Mammary epithelial cell (primary cell): Measurements from ENCODE around the gene PCGF5.

Experiments
- EZH2 ChIP-seq: IDR thresholded peaks from 2 replicates; pipeline ENCODE4 v1.6.1; 2012; ENCODE audit warnings: low read length, inconsistent platforms, borderline replicate concordance
- TF ChIP-seq, protein P1 (sequence below), 2 donors: IDR thresholded peaks in 1 of 2; conservative IDR thresholded peaks in 1 of 2; 2 replicates each; pipeline ENCODE4 v1.5.1; 2011 to 2012; ENCODE audit warnings: inconsistent platforms in 2 of 2, low read length in 2 of 2, mild to moderate bottlenecking in 2 of 2, control low read depth in 1 of 2, low read depth in 1 of 2; ENCODE audit not compliant: insufficient read depth in 1 of 2; ENCODE audit errors: extremely low read depth in 1 of 2

- TF ChIP-seq, protein P1, sequence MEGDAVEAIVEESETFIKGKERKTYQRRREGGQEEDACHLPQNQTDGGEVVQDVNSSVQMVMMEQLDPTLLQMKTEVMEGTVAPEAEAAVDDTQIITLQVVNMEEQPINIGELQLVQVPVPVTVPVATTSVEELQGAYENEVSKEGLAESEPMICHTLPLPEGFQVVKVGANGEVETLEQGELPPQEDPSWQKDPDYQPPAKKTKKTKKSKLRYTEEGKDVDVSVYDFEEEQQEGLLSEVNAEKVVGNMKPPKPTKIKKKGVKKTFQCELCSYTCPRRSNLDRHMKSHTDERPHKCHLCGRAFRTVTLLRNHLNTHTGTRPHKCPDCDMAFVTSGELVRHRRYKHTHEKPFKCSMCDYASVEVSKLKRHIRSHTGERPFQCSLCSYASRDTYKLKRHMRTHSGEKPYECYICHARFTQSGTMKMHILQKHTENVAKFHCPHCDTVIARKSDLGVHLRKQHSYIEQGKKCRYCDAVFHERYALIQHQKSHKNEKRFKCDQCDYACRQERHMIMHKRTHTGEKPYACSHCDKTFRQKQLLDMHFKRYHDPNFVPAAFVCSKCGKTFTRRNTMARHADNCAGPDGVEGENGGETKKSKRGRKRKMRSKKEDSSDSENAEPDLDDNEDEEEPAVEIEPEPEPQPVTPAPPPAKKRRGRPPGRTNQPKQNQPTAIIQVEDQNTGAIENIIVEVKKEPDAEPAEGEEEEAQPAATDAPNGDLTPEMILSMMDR (conservative IDR thresholded peaks at IDR 0.05 in 1 of 2, IDR thresholded peaks at IDR 0.05 in 1 of 2; ENCODE audit: extremely low read depth in 1 of 2, insufficient read depth in 1 of 2, low read depth in 1 of 2, low read length in 2 of 2) = no peak
- no peak for TF ChIP-seq EZH2
These were observed 73.9 kb downstream of the PCGF5 start for GRCh38 chr10:91294134-91294906.
